Tongue (tissue), 2 donors: ENCODE results near the gene CRTC1. TPM values are rescaled to one million over a fixed set of nuclear protein-coding genes. Genes with fewer than 3 reads are reported as not detected.
"Not testable (repeated sequence)": the region's sequence is repeated elsewhere in the genome, so short reads cannot be mapped to it uniquely, and the experiment has no call there.

Experiments
- DNase-seq: peaks from one replicate; pipeline ENCODE4 v3.0.0-alpha.2; 2015
- total RNA-seq: library from RNA; depleted of rRNA; stranded (reverse); fragments of >200 nt; gene quantifications from one replicate; pipeline ENCODE4 v1.2.3, GENCODE V29; 2014

The CRTC1 gene
- total RNA-seq, 1 donor from 2014 or later: 5.4 TPM

GRCh38 chr19:18701250-18701608, 17.7 kb downstream of the CRTC1 start:
- DNase-seq: no peak

- DNase-seq: no peak
These were observed 20.6 kb downstream of the CRTC1 start for GRCh38 chr19:18704054-18704453.

DNA sequence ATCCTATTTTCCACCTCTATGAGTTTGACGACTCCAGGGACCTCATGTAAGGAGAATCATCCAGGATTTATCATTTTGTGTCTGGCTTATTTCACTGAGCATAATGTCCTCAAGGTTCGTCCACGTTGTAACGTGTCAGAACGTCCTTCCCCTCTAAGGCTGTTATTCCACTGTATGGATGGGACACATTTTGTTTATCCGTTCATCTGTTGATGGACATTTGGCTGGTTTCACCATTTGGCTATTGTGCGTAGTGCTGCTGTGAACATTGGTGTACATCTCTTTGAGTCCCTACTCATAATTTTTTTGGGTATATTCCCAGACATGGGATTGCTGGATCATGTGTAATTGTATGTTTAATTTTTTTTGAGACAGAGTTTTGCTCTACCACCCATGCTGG, 21.5 kb downstream of the CRTC1 start:
- DNase-seq: peak; percentile 87

DNA sequence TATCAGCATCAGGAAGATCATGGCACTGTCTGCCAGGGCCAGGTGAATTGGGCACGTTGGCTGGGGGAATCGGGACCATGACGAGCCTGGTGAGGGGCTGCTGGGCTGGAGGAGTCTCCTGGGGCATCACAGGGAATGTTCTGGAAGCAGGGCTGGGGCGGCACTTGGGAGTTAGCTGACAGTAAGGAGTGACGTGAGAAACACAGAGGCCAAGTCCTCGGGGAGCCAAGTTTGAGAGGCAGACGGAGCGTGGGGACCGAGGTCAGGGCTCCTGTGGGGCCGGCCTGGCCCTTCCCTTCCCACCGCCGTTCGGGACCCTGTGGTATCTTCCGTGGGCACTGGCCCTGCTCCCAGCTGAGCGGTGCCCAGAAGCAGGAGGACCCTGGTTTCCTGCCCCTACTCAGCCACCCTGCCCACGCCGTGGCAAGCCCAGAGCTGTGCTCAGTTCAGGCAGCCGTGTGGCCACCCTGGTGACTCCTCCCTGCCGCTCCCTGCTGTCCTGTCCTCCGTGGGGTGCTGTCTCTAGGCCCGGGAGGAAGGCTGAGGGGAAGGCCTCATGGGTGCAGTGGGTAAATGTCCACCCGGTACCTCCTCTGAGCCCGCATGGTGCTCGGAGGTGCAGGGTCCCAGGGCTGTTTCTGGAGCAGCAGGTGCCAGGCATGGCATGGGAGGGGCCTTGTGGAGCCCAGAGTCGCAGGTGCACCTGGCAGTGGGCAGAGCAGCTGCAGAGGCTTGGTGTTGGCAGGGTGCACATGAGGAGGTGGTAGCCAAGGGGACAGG, 25.2 kb downstream of the CRTC1 start:
- no peak for DNase-seq

- DNase-seq: no peak
These were observed 26.1 kb downstream of the CRTC1 start for GRCh38 chr19:18709546-18709945.

DNA sequence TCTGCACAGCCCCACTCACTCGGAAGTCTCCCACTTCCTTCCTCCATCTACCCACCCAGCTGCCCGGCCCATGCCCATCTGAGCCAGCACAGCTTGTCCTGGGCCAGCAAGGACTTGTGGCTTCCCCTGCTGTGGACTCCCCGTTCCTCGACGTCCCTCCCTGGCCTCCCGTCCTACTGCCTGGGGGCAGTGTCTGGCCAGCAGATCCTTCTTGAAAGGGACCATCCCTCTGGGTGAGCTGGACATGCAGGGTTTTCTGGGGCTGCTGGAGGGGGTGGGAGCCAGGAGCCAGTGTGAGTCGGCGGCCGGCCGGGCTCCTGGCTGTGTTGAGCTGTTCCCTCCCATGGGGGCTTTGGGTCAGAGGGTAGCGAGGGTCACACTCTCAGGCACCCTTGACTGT, 26.7 kb downstream of the CRTC1 start:
- DNase-seq: no peak

- DNase-seq: peak; percentile 90
These were observed 27.7 kb downstream of the CRTC1 start for GRCh38 chr19:18710996-18711751.

DNA sequence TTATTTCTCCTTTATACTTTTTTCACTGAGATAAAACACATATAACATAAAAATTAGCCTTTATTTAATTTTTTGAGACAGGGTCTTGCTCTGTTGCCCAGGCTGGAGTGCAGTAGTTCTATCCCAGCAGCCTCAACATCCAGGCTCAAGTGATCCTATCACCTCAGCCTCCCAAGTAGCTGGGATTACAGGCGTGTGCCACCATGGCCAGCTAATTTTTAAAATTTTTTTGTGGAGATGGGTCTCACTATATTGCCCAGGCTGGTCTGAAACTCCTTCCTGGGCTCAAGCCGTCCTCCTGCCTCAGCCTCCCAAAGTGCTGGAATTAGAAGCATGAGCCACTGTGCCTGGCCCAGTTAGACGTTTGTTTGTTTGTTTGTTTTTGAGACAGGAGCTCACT, 28.4 kb downstream of the CRTC1 start:
- no peak for DNase-seq

GRCh38 chr19:18712981-18713380, 29.5 kb downstream of the CRTC1 start:
- DNase-seq: peak; percentile 79

DNA sequence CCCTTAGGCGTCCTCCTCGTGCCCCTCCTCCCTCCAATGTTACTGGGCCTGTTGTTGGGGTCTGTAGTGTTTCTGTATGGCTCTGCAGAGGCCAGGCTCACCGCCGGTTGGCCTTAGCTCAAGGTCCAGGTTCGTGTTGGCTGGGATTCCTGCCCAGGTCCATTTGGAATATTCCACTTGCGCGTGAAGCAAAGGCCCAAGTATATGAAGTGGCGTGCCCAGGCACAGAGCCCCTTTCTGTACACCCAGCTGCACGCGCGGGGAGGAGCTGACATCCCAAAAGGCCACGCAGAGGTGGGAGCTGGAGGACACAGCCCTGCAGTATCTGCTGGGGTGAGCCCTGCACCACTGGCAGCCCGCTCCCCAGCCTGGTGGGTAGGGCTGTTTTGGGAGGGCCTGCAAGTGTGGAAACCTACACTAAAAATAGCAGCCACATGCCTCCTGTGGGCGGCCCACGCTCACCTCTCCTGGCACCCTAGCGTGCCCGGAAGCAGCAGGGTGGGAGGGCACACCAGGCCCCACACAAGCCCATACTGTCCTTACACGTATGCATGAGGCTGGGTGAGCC, 30.2 kb downstream of the CRTC1 start:
- no peak for DNase-seq

- no peak for DNase-seq
These were observed 31.9 kb downstream of the CRTC1 start for GRCh38 chr19:18715416-18715815.

DNA sequence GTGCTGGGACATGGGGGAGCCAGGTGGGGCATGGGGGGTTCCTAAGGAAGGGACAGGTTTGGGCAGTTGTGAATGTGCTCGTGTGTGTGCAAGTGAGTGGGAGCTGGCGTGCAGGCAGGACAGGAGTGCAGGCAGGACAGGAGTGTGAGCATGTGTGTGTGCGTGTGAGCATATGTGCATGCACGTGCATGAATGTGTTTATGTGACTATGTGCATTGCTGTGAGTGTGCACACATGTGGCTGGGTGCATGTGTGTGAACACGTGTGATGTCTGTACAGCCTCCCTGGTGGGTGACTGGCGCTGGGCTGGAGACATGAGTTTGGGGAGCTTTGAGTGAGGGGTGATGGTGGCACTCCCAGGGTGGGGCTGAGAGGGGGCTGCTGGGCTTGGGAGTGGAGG, 33.4 kb downstream of the CRTC1 start:
- no peak for DNase-seq

DNA sequence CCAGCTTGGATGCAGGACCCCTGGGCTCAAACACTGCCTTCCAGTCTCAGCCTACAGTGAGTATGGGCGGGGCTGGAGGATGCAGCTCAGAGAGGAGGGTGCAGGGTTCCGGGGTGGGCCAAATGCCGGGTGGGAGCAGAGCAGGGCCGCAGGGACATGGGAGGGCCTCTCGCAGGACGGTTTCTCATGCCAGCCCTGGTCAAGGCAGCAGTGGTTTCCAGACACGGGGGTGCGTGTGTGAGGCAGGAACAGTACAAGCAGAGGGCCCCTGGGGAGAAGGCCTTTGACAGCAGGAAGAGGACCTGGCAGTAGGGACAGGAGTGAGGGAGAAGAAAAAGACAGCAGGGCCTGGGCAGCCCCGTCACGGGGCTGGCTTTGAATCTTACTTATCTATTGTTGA, 34.1 kb downstream of the CRTC1 start:
- no peak for DNase-seq

- no peak for DNase-seq
These were observed 34.6 kb downstream of the CRTC1 start for GRCh38 chr19:18718015-18718526.

GRCh38 chr19:18718846-18719458, 35.5 kb downstream of the CRTC1 start:
- no peak for DNase-seq

- no peak for DNase-seq
These were observed 36.1 kb downstream of the CRTC1 start for GRCh38 chr19:18719541-18719940.

- DNase-seq: no peak
These were observed 40.4 kb downstream of the CRTC1 start for GRCh38 chr19:18723871-18724377.

- DNase-seq: peak; percentile 59
These were observed 42.6 kb downstream of the CRTC1 start for GRCh38 chr19:18725841-18726770.

DNA sequence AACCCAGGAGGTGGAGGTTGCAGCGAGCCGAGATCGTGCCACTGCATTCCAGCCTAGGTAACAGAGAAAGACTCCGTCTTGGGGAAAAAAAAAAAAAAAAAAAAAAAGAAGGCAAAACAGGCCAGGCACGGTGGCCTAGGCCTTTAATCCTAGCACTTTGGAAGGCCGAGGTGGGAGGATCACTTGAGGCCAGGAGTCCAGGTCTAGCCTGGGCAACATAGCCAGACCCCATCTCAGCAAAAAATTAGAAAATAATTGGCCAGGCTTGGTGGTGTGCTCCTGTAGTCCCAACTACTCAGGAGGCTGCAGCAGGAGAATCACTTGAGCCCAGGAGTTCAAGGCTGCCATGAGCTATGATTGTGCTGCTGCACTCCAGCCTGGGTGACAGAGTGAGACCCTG, 43.4 kb downstream of the CRTC1 start:
- DNase-seq: no peak

GRCh38 chr19:18727602-18728001, 44.1 kb downstream of the CRTC1 start:
- not testable (repeated sequence) for DNase-seq

DNA sequence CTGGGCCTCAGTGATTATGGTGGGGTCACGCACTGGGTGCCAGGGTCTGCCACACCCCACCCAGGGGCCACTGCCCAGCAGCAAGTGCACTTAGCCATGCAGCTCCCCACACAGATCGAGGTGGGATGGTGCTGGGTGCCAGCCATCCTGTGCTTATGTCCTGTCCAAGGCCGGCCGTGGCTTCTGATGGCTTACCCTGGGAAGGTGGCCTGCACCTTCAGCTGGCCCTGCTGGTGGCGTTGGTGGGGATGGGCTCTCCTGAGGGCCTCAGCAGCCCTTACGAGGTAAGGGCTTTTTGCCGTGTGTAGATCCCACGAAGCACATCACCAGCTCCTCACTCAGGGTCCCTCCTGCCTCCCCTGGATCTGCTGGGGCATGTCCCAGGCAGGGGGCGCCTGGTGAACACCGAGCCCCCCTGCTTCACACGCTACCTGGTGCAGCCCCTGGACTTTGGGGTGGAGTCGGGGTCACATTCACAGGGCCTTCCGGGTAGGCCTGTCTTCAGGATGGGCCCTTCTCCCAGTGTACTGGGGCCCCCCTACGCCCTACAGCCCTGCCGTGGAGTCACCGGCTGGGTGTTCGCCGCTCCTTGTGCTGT, 46.6 kb downstream of the CRTC1 start:
- DNase-seq: no peak
